Right lobe of liver (tissue), 6 donors: Measurements from ENCODE around the gene RASIP1. TPM values are rescaled to one million over a fixed set of nuclear protein-coding genes. Genes with fewer than 3 reads are reported as not detected.

Experiments used
- ATAC-seq, 4 donors: fragments of 200-7000 bp; cut with Tn5 transposase; one replicate each; pipeline ENCODE4 v1.9.1; 2020; ENCODE audit warnings: mild to moderate bottlenecking in 4 of 4, moderate library complexity in 4 of 4
- DNase-seq, 3 donors: peaks; one replicate each; pipeline ENCODE4 v3.0.0-alpha.2; 2020
- H3K27ac ChIP-seq, 3 donors: fragments of 200-600 bp; one replicate each; pipeline ENCODE4 v1.8.0; 2022
- H3K27me3 ChIP-seq, 2 donors: fragments of 200-600 bp; one replicate each; pipeline ENCODE4 v1.8.0; 2022
- H3K36me3 ChIP-seq, 4 donors: fragments of 200-600 bp; sonication (generic) in 1 of 4; one replicate each; pipeline versions ENCODE4 v1.5.1 to v1.8.0; 2017 to 2022; ENCODE audit warnings: control low read depth in 1 of 4
- H3K4me1 ChIP-seq, 4 donors: fragments of 200-600 bp; sonication (generic) in 1 of 4; one replicate each; pipeline versions ENCODE4 v1.5.1 to v1.8.0; 2017 to 2022; ENCODE audit warnings: control low read depth in 1 of 4
- H3K4me3 ChIP-seq, 3 donors: fragments of 200-600 bp; one replicate each; pipeline ENCODE4 v1.8.0; 2022
- H3K9me3 ChIP-seq, 4 donors: fragments of 200-600 bp; sonication (generic) in 1 of 4; one replicate each; pipeline versions ENCODE4 v1.5.1 to v1.8.0; 2017 to 2022; ENCODE audit warnings: control low read depth in 1 of 4
- POLR2A ChIP-seq: fragments of 450-650 bp; IDR thresholded peaks from one replicate; pipeline ENCODE4 v1.6.1; 2017; ENCODE audit warnings: antibody characterized with exemption, mild to moderate bottlenecking
- WGBS: methylation state at CpG from one replicate; pipeline ENCODE4 v1.1.6; 2018; ENCODE audit warnings: low coverage, low lambda C conversion rate; ENCODE audit not compliant: insufficient coverage; ENCODE audit errors: missing lambda C conversion rate; 5-methylcytosine and 5-hydroxymethylcytosine counted together
- intact Hi-C, 2 donors: fragments of 100-400 bp; cut with DNase I; formaldehyde crosslinking; loops; one replicate each; pipeline versions ENCODE4 v1.11.2 to v1.14.1; 2022
- total RNA-seq, 6 experiments: library from RNA; depleted of rRNA in 2 of 6; stranded (reverse); fragments of >200 nt in 2 of 6; fragmentation: NEBNext Ultra II Directional in 3 of 6; extraction: Animal tissue kit (Norgen Biotek cat#: 25700) in 3 of 6; gene quantifications; one replicate each; pipeline versions ENCODE4 v1.1.0 to v1.2.4, GENCODE V29; 2016 to 2023
- TF ChIP-seq, protein P1 (sequence below), 4 donors: fragments of 200-600 bp in 3 of 4; fragments of 450-650 bp in 1 of 4; IDR thresholded peaks; one replicate each; pipeline versions ENCODE4 v1.5.1 to v1.8.0; 2016 to 2022; ENCODE audit warnings: antibody characterized with exemption in 4 of 4, mild to moderate bottlenecking in 2 of 4
- donor health status: DM: no; HTN: yes; CAD: no.
- donor health status: DM: no; HTN: no; CAD: no.
- donor health status: DM: no; HTN: no; CAD: no.
- donor health status: DM: no; HTN: yes; CAD: no.
- donor health status: DM: no; HTN: yes; CAD: no.

Gene RASIP1
- total RNA-seq, 6 experiments from 2014 or later, result 2.7 to 6.7 (median 4.9) TPM

DNA sequence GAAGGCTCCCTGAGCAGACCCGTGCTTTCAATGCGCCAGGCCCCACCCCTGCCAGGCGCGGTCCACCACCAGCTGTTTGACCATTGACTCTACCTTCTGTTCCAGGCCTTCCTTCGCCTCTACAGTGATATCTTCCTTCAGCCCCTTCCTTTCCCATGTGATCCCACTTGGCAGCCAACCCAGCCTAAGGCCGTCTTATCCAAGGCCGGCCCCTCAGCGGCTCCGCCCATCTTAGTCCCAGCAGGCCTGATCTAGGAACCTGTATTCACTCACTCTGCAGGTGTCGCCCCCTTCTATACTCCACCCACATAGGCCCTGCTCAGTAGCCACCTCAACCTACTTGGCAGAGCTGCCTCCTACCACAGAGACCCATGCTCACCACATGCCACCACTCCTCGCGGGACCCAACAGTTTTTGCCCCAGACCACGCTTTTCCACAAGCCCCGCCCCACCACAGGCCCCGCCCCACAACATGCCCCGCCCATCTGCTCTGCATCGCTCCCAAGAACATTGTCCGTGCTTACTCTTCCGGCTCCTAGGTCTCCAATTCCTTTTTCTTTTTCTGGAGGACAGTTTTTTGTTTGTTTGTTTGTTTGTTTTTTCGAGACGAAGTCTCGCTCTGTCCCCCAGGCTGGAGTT lies 2.9 kb downstream of the RASIP1 start:
- H3K4me3 ChIP-seq, result no peak overlapping the region
- no peak overlapping the region for H3K27ac ChIP-seq
- no peak for TF ChIP-seq POLR2A
- TF ChIP-seq, protein P1, sequence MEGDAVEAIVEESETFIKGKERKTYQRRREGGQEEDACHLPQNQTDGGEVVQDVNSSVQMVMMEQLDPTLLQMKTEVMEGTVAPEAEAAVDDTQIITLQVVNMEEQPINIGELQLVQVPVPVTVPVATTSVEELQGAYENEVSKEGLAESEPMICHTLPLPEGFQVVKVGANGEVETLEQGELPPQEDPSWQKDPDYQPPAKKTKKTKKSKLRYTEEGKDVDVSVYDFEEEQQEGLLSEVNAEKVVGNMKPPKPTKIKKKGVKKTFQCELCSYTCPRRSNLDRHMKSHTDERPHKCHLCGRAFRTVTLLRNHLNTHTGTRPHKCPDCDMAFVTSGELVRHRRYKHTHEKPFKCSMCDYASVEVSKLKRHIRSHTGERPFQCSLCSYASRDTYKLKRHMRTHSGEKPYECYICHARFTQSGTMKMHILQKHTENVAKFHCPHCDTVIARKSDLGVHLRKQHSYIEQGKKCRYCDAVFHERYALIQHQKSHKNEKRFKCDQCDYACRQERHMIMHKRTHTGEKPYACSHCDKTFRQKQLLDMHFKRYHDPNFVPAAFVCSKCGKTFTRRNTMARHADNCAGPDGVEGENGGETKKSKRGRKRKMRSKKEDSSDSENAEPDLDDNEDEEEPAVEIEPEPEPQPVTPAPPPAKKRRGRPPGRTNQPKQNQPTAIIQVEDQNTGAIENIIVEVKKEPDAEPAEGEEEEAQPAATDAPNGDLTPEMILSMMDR (IDR thresholded peaks at IDR 0.05), result no peak

DNA sequence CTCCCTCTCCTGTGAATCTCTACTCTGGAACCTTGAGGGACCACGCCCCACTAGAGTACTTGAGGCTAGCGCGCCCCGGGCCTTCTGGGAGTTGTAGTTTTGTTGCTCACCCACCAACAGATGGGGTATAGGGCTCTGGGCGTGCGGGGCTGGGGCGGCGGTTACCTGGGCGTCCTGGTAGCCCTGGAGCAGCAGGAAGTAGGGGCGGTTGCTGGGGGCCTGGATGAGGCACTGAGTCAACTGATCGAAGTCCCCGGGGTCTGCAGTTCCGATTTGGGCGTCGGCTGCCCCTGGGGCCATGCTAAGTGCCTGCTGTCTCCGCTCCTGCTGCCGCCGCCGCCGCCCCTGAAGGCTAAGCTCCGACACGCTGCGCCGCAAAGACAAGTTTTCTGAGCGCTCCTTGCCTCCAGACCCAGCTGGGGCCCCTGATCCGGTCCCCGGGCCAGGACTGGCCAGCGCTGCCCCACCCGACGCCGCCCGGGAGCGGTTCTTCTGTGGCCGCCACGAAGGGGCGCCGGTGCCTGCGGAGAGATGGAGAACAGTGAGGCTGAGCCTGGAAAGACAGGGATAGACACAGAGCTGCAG lies 5.3 kb downstream of the RASIP1 start:
- peaks cover 0 to 5% (median 0%) of the 10 kb centered on the region in 4 donors for H3K4me1 ChIP-seq
- intact Hi-C loops, result loop anchor here in 1 of 2 donors (10.0 kb wide), 1 partner anchor 60 kb away; the partner anchor contains the start of gene NTN5
- H3K9me3 ChIP-seq, result no peaks in the 10 kb centered on the region
- H3K4me3 ChIP-seq, result no peak overlapping the region
- no peak for ATAC-seq
- no peak for DNase-seq
- WGBS, result 35% methylated on average over 5 of the region's 38 CpGs
- TF ChIP-seq, protein P1 (IDR thresholded peaks at IDR 0.05), result peak in 1 of 4 donors; percentile 25
- TF ChIP-seq POLR2A, result no peak
- no peak overlapping the region for H3K27ac ChIP-seq
- no peaks in the 10 kb centered on the region for H3K27me3 ChIP-seq
- H3K36me3 ChIP-seq, result no peaks in the 10 kb centered on the region

More for the DNA sequence above, 2.9 kb downstream of the RASIP1 start:
- intact Hi-C loops, result loop anchor here in 1 of 2 donors (10.0 kb wide), 1 partner anchor 63 kb away; the partner anchor contains the start of gene NTN5
- Histone ChIP-seq H3K27me3 (no peaks in the 10 kb centered on the region), H3K9me3 (no peaks in the 10 kb centered on the region), H3K36me3 (no peaks in the 10 kb centered on the region), H3K4me1 (peaks cover 0 to 5% (median 0%) of the 10 kb centered on the region in 4 donors)
- ATAC-seq, result no peak
- 72% methylated on average over 12 of the region's 22 CpGs for WGBS
- peak in 1 of 3 donors; percentile 50 for DNase-seq

DNA sequence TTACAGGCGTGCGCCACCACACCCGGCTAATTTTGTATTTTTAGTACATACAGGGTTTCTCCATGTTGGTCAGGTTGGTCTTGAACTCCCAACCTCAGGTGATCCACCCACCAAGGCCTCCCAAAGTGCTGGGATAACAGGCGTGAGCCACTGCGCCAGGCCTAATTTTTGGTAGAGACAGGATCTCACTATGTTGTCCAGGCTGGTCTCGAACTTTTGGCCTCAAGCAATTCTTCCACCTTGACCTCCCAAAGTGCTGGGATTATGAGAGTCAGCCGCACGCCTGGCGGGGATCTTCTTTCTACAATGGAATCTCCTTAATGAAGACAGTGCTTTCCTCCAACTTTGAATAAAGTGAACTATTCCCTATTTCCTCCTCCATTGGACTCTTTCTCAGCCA lies 5.8 kb downstream of the RASIP1 start:
- 95% methylated on average over 8 of the region's 9 CpGs for WGBS
- Histone ChIP-seq H3K4me3 (no peak overlapping the region), H3K27me3 (no peaks in the 10 kb centered on the region), H3K4me1 (peaks cover 0 to 5% (median 0%) of the 10 kb centered on the region in 4 donors), H3K27ac (no peak overlapping the region), H3K36me3 (no peaks in the 10 kb centered on the region), H3K9me3 (no peaks in the 10 kb centered on the region)
- ATAC-seq (no peak), DNase-seq (no peak)
- TF ChIP-seq, protein P1 (IDR thresholded peaks at IDR 0.05), result no peak
- no peak for TF ChIP-seq POLR2A
- intact Hi-C loops, result loop anchor here in 1 of 2 donors (10.0 kb wide), 1 partner anchor 60 kb away; the partner anchor contains the start of gene NTN5

DNA sequence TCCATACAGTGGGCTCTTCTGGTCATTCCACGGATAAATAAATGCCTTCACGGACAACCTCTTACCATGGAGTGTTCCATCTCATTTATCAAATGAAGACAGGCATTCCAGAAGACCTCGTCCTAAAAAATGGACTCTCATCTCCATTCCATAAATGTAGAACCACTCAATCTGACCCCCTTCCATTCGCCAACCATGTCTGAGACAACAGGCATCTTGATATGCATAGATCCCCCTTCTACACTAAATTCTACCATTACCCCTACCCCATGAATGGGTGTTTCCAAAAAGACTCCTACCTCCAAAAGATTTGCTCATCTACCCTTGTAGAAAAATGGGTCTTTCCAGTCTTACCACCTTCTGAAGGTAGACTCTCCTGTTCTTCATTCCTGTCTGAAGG lies 9.0 kb downstream of the RASIP1 start:
- Histone ChIP-seq H3K4me3 (no peak overlapping the region), H3K4me1 (no peaks in the 10 kb centered on the region), H3K9me3 (no peaks in the 10 kb centered on the region), H3K27me3 (no peaks in the 10 kb centered on the region), H3K27ac (no peak overlapping the region), H3K36me3 (no peaks in the 10 kb centered on the region)
- 79% methylated on average over 4 of the region's 4 CpGs for WGBS
- ATAC-seq, result no peak
- TF ChIP-seq, protein P1 (IDR thresholded peaks at IDR 0.05), result no peak
- TF ChIP-seq POLR2A, result no peak
- no peak for DNase-seq
- intact Hi-C loops, result loop anchor here in 1 of 2 donors (10.0 kb wide), 1 partner anchor 57 kb away; the partner anchor contains the start of gene NTN5
